Measurements from ENCODE around the gene CCL28.
"Not testable (repeated sequence)": the region's sequence is repeated elsewhere in the genome, so short reads cannot be mapped to it uniquely, and the experiment has no call there.

Gene CCL28

DNA sequence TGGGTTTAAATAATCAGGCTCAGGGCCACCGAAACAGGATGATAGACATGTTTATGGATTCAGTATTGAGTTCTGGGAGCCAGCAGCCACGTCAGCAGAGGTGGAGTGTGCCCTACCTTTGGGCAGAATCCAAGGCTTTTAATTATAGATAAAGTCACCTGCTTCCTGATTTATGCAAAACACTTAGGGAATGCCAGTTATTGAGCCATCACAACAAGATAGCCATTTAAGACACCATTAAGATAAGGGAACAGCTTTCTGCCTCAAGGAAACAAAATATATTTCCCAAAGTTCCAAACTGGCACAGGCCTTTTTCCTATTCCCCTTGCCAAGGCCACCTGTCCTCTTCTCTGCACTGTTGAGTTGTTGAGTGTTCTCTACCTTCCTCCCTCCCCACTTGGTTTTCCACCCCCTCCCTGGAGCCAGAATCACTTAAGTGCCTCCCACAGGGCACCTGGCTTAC, 2.4 kb downstream of the CCL28 start:
- DNase-seq, result no peak

DNA sequence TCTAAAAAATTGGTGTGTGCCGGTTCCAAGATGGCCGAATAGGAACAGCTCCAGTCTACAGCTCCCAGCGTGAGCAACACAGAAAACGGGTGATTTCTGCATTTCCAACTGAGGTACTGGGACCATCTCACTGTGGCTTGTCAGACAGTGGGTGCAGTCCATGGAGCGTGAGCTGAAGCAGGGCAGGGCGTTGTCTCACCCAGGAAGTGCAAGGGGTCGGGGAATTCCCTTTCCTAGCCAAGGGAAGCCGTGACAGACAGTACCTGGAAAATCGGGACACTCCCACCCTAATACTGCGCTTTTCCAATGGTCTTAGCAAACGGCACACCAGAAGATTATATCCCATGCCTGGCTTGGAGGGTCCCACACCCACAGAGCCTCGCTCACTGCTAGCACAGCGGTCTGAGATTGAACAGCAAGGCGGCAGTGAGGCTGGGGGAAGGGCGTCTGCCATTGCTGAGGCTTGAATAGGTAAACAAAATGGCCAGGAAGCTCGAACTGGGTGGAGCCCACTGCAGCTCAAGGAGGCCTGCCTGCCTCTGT, 9.6 kb downstream of the CCL28 start:
- DNase-seq, result not testable (repeated sequence)

DNA sequence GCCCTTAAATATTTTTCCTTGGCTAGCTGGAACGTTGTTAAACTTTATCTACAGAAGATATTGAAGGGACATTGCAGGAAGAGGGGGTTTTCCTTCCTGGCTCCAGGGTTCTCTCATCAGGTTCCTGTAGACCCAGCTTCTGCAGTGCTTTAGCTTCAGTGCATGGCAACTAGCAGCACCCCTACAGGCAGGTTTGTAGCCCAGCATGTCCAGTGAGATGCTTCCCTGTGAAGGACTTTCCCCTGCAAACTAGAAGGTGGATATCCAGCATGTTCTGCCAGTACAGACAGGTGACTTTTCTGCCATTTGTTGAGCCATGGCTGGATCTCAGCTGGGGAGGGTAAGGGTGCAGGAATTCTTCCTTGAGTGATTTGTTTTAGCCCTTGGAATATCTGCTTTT, 10.4 kb downstream of the CCL28 start:
- peak in 1 of 2 experiments; percentile 31 for DNase-seq

DNA sequence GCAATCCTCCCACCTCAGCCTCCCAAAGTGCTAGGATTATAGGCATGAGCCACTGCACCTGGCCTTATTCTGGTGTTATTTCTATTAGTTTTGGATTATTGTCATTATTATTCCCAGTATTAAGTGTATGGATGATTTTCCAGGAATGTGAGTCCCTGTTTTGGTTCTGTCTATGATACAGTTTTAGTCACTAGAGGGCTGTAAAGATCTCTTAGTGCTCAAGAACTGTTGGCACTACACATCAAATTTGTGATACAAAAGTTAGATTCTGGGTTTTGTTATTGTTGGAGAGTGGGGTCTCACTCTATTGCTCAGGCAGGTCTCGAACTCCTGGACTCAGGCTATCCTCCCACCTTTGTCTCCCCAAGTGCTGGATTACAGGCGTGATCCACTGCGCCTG, 12.1 kb downstream of the CCL28 start:
- DNase-seq, result peak in 1 of 2 experiments; percentile 58

DNA sequence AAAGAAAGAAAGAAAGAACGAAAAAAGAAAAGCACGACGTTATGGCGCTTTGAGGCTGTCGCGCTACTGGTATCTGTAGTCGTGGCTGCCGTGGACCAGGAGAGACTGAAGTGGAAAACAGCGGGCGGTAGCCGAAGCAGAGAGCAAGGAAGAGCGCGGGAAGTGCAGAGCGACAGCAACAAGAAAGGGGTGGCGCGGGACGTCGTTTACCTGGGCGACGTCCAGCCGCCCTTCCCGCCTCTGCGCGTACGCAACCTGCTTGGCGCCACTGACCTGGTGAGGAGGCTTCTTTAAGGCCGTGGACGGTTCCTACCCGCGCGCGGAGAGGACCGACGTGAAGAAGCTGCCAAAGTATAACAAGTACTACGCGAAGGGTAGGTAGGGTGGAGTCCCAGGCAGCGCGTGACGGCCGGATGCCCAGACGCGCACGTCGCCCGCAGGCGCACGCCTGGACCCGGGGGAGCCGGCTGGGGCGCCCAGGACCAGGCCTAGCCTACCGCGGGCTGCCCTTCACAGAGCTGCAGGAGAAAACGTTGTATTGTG, 15.4 kb downstream of the CCL28 start:
- DNase-seq, result no peak

DNA sequence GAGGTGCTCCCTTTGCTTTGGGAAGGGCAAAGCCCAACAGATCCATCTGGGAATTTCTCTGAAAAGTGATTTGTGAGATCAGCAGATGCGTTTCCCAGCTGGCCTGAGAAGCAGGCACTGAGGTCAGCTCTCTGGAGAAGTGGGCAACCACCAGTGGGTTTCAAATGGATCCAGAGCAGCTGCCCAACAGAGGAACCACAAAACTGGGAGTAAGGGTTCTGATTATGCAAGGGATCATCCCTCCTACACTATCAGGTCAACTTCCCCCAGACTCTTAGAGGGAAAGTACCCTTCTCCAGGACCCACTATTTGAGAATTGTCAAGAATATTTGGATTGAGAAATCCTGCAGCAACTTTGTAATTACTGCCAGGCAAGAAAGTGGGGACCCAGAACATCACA, 21.7 kb downstream of the CCL28 start:
- no peak for DNase-seq

DNA sequence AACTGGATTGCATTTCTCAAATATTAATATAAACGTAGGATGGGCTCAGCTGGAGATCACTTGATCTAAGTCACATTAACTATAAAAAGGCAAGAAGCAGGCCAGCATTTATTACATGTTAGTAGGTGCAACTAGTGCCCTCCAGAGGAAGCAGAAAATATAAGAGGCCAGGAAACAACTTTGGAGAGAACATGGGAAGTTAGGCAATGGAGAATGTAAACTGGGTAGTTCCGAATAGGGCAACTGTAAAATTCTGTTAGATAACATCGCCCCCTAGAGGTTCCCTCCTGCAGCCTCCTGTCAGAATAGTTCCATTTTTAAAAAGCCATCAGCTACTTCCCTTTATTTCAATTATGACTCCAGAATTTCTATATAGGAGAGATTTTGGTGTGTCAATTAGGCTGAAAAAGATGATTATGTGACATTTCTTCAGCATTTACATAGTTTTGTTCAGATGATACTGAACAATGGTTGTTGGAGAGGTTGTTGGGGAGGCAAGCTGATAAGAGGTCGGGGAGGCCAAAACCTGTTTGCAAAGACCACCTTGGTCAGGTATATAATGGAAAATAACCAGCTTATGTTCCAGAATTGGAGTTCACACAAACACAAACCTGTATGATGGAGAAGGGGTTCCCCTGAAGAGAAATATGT, 22.4 kb downstream of the CCL28 start:
- DNase-seq, result peak; percentile 83 to 92

DNA sequence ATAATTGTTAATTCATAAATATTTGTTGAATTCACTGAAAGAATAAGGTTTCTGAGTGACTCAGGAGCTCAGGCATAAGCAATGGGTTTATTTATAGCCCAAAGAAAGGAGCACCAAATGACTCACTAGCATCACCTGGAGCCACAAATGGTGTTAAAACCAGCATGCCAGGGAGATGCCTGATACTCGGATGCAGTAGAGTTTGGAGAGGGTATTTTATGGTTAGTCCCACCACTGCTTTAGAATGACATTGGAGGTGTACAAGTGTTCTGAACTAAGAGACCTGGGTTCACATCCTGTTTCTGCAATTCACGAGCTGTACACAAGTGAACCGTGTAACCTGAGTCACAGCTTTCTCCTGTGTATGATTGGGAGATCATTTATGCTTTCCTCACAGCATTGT, 25.2 kb downstream of the CCL28 start:
- no peak for DNase-seq

DNA sequence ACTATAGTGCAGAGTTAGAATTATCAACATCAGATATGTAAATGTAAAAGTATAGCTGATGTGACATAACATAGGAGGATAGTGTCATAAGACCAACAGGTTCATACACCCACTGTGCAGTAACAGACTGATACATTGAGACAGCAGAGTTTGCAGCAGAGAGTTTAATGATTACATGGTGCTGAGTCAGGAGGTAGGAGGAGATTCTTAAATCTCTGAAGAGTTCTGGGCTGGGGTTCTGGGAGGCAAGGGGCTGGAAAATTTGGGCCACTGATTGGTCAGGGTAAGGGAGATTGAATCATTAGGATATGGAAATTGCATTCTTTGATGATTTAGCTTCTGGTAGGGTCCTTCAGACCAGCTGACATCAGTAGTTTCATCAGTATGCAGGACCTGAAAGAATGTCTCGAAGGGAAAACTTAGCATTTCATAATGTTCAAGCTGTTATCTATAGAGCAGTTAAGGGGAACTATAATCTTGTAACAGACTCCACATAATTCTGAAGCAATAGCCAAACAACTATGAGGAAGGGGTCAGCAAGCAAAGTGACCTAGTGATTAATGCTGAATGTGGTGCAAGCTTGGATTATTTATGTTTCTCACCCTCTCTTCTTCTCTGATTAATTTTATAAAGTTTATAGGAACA, 35.6 kb downstream of the CCL28 start:
- no peak for DNase-seq

DNA sequence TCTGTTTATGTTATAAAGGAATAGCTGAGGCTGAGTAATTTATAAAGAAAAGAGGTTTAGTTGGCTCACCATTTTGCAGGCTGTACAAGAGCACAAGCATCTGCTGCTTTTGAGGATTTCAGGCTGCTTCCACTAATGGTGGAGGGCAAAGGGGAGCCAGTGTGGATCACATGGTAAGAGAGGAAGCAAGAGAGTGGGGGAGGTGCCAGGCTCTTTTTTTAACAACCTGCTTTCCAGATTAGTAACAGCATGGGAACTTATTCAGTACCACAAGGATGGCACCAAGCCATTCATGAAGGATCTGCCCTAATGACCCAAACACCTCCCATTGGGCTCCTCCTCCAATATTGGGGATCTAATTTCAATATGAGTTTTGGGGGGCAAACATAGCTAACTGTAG, 40.4 kb downstream of the CCL28 start:
- no peak for DNase-seq

DNA sequence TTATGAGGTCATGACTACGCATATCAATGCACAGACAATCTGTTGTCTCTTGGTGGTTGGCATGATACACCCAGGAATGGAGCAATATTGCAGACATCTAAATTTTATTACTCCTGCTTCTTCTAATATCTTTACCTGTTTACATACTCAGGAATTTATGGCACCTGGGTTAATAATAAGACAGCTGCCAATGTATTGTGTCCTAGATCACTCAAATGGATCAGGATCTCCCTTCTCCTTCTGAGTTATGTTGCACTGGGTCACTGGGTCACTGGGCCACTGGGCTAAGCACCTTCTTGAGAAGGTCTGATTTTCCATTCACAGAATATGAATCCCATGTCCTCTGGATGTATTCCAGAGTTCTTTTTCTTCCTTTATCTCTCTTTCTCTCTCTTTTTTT, 41.8 kb downstream of the CCL28 start:
- no peak for DNase-seq

DNA sequence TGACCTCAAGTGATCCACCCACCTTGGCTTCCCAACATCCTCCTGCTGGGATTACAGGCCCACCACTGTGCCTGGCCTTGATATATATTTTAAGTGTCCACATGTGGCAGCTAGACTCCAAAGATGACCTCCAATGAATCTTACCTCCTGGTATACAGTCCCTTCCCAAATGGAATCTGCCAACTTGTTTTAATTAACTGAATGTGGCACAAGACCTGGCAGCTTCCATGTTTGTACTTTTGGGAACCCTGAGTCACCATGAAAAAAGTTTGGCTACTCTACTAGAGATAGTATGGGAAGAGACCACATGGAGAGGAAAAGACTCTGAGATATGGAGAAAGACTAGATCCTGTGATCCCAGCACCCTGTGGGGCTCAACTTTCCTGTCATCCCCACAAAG, 42.5 kb downstream of the CCL28 start:
- no peak for DNase-seq

DNA sequence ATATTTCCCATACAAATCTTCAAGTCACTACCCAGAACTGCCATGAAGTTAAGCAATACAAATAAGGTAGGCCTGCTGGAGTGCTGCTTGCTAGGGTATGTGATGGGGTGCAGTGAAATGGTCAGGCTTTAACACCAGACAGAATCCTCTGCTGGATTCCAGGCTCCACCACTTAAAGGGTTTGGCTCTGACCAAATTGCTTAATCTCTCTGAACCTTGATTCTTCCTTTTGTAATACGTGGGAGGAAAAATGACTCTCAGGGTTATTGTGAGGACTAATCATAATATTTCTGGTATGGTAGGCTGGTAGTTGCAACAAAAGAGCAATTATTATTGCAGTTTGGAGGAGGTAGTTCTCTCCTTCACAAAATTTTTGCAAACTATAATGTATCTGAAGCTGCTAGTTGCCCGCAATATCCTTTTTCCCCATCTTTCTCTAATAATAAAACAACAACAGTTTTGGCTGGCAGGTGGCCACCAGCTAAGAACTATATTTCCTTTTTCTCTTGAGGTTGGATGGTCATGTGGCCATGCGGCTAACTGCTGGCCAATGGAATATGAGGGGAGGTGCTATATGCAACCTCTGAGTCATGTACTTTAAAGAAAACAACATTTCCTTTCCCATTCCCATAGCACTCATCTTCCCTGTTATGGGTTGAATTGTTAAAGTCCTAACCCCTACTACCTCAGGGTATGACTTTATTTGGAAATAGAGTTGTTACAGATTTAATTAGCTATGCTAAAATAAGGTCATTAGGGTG, 44.1 kb downstream of the CCL28 start:
- DNase-seq, result no peak

DNA sequence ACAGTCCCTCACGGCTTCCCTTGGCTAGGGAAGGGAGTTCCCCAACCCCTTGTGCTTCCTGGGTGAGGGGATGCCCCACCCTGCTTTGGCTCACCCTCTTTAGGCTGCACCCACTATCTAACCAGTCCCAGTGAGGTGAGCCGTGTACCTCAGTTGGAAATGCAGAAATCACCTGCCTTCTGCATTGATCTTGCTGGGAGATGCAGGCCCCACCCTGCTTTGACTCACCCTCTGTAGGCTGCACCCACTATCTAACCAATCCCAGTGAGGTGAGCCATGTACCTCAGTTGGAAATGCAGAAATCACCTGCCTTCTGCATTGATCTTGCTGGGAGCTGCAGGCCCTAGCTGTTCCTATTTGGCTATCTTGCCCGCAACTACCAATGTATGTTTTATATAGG, 44.7 kb downstream of the CCL28 start:
- no peak for DNase-seq

DNA sequence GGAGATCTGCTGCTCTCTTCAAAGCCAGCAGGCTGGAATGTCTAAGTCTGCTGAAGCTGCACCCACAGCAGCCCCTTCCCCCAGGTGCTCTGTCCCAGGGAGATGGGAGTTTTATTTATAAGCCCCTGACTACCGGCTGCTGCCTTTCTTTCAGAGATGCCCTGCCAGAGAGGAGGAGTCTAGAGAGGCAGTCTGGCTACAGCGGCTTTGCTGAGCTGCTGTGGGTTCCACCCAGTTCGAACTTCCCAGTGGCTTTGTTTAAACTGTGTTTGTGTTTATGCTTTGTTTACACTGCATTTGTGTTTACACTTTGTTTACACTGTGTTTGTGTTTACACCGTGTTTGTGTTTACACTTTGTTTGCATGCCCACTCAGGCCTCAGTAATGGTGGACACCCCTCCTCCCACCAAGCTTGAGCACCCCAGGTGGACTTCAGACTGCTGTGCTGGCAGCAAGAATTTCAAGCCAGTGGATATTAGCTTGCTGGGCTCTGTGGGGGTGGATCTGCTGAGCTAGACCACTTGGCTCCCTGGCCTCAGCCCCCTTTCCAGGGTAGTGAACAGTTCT, 45.4 kb downstream of the CCL28 start:
- DNase-seq, result not testable (repeated sequence)

DNA sequence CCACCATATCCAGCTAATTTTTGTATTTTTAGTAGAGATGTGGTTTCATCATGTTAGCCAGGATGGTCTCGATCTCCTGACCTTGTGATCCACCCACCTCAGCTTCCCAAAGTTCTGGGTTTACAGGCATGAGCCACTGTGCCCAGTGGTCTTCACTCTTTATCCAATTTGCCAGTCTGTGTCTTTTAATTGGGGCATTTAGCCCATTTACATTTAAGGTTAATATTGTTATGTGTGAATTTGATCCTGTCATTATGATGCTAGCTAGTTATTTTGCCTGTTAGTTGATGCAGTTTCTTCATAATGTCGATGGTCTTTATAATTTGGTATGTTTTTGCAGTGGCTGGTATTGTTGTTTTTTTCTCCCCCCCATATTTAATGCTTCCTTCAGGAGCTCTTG, 47.0 kb downstream of the CCL28 start:
- not testable (repeated sequence) for DNase-seq

DNA sequence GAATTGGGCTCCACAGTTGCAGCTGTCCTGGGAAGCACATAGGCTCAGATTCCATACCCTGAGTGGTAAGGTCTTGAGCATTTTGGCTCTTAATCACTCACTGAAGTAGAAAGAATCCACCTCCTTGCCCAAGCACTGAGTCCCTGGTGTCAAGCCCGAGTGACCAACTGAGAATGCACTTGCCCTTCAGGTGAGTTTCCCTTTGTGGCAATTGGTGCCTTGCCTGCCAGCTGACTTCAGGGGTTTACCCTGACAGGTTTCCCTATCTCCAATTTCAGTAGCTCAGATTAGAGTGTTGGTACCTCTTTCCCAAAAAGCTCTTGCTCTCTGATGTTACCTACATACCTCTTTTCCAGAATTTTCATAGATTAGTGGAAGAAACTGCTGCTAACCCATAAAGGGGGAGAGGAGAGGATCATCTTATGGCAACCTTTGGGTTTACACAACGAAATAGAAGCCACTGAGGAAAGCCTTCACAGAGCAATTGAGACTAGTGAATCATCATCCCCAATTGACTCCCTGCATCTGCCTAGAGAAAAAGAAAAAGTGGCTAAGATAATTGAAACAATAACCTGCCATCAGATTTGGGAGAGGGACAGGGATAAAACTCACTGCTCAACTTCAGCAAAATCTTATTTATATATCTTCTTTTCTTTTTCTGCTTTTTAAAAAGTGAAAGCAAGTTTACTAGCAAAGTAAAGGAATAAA, 48.6 kb downstream of the CCL28 start:
- DNase-seq, result no peak

DNA sequence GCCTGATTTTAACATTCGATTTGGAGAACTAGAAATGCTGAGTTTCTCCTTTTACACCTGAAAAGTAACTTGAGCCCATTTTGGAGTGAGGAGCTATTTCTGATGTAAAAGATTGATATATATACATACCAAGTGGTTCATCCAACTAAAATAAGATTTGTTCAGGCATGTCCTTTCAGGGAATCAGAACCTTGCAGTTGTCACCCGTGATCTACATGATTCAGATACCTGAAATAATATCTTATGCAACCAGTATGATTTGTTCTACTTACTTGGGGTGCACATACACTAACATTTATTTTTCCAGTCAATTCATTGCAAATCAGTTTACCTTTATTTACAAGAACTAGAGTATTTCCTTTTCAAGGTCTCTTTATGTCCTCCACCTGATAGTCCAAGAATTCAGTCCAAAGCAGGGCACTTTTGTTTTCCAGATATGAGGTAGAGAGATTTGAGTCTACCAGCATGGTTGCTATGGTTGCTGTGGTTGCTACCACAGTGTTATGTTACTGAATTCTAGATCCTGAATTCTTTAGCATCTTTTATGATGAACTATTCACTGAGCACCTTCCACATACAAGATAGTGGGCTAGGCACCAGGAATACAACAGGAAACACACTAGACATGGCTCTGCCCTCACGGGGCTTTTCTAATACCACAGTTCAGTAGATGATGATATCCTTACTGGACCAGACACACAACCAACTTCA, 49.3 kb downstream of the CCL28 start:
- no peak for DNase-seq

DNA sequence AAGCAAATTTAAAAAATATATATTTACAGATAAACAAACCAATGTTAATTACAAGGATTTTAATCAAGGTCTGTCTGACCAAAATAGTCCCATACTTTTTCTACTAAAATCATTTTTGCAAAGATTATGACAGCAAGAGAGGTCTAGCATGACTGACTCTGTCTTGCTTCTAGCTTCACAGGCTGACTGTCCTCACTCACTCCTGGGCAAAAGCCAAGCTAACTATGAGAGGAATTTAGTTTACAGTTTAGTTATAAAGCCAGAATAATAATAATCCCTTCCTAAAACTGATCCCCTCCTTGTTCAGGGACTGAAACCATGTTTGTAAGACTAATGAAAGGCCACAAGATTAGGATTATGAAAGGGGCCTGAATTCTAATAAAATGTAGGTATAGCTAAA, 53.5 kb downstream of the CCL28 start:
- no peak for DNase-seq

DNA sequence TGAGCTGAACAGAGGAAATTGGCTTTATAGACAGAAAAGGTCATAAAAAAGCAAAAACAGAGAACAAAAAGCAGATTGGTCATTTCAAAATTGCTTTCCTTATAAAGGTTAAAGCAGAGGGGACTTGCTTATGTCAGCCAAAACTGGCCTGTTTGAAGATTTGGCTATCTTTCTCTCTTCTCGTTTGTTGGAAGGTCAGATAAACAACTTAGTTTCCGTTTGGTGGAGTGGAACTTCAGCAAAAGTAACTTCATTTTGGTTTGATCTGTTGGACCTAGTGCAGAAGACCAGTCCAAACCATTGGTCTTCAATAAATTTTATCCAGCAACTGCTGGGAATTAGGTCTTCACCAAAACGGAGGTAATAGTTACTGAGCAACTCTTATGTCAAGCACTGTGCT, 53.9 kb downstream of the CCL28 start:
- DNase-seq, result no peak

DNA sequence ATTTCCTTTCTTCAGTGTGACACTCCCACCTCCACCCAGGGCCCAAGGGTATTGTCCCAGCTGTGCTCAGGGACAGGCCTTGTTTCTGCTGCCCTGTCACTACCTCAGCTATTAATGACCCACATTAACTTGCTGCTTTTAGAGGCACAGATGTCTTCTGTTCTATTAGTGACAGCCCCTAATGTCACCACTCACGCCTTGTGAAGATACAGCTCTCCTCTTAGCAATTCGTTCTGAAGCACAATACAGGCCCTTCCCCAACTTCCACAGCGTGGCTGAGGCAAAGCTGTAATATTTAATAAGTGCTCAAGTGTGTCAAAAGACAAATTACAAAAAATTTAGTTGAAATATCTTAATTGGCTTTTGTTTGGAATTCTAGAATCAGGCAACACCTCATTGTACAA, 54.3 kb downstream of the CCL28 start:
- no peak for DNase-seq

DNA sequence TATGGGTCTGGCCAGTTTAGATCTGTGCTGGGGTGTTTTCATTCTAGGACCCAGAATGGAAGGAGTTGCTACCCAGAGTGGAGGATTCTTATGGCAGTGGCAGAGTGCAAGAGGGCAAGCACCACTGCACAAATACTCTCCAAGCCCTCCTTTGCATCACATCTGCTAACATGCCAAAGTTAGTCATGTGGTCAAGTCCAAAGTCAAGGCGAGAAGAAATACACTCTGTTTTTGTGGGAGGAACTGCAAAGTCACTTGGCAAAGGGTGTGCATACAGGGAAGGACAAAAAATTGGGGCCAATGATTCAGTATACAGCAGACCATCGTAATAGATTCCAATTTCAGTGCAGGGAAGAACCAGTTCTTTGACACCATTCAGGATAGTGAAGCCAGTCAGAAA, 55.1 kb downstream of the CCL28 start:
- no peak for DNase-seq
